ENCODE results near the gene NCKAP1.

Gene NCKAP1

DNA sequence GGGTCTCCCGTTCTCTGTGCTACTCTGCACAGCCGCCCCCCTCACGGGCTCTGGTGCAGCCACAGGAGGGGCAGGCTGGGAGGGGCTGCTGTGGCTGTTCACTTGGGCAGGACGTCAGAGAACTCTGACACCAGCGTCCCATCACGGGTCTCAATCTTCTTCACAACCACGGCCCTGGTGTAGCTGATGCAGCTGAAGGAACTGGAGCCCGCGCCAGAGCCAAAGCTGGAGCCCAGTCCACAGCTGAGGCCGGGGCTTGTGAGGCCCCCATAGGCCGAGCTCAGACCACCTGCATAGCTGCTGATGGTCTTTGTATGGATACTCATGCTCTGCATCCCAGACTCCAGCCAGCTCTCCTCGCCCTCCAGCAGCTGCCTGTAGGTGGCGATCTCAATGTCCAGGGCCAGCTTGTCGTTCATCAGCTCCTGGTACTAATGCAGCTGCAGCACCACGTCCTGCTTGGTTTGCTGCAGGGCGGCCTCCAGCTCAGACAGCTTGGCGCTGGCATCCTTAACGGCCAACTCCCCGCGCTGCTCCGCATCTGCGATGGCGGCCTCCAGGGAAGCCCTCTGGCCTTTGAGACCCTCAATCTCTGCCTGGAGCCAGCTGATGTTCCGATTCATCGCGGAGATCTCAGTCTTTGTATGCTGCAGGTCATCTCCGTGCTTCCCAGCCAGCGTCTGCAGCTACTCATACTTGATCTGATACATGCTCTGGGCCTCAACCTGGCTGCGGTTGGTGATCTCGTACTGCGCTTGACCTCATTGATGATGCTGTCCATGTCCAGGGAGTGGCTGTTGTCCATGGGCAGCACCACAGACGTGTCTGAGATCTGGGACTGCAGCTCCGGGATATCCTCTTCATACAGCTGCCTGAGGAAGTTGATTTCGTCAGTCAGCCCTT lies 32.9 kb upstream of the NCKAP1 start:
- TF ChIP-seq, protein P1, sequence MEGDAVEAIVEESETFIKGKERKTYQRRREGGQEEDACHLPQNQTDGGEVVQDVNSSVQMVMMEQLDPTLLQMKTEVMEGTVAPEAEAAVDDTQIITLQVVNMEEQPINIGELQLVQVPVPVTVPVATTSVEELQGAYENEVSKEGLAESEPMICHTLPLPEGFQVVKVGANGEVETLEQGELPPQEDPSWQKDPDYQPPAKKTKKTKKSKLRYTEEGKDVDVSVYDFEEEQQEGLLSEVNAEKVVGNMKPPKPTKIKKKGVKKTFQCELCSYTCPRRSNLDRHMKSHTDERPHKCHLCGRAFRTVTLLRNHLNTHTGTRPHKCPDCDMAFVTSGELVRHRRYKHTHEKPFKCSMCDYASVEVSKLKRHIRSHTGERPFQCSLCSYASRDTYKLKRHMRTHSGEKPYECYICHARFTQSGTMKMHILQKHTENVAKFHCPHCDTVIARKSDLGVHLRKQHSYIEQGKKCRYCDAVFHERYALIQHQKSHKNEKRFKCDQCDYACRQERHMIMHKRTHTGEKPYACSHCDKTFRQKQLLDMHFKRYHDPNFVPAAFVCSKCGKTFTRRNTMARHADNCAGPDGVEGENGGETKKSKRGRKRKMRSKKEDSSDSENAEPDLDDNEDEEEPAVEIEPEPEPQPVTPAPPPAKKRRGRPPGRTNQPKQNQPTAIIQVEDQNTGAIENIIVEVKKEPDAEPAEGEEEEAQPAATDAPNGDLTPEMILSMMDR (conservative IDR thresholded peaks at IDR 0.05): peak; percentile 69
- no peak for TF ChIP-seq ZFX (IDR thresholded peaks at IDR 0.05)
- H3K27ac ChIP-seq: no peak overlapping the region

DNA sequence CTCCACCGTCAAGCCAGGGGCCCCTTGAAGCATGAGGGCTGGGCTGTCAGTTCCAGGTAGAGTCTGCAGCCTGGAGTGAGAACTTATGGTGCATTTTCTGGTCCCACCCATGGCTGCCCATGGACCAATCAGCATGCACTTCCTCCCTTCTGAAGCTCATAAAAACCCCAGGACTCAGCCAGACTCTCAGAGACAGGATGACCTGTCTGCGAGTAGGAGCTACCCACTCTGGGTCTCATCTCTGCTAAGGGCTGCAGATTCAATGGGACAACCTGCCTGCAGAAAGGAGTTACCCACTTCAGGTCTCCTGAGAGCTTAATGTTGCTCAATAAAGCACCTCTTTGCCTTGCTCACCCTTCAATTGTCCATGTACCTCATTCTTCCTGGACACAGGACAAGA lies 30.9 kb upstream of the NCKAP1 start:
- TF ChIP-seq, protein P1 (conservative IDR thresholded peaks at IDR 0.05): no peak
- TF ChIP-seq ZFX (IDR thresholded peaks at IDR 0.05): no peak
- no peak overlapping the region for H3K27ac ChIP-seq

DNA sequence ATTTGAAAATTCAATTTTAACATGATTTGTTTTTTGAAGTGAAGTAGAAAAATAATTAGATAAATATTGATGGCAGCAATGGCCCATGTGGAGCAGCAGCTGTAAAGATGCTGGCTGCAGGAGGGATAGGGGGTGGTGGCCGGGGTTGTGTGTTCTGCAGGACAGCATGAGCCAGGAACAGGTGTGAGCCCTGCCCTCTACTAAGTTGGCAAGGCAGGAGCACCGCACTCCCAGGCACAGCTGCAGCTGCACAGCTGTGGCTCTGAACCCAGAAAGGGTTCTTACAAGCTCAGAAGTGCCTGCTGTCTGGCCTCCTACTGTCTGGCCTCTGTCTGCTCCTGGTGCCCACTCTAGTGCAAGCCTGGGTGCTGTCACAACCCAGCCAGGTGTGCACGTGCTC lies 30.3 kb upstream of the NCKAP1 start:
- H3K27ac ChIP-seq: no peak overlapping the region
- TF ChIP-seq ZFX (IDR thresholded peaks at IDR 0.05): no peak

DNA sequence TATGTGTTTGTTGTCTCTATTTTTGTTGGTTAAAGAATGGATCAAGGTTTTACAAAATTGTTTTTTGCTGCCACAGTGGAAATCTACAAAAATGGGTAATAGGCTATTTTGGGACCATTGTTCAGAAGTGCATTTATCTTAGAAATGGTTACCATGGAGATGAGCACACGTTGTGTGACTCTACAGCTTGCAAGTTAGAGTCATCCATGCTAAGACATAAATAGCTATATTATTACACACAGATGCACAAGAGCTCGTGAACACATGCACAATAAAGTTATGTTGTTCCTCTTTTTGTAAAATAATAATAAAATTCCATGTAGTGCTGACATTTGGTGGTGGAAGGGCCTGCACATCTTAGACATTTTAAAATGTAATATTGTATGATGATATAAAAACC lies 24.8 kb upstream of the NCKAP1 start:
- H3K27ac ChIP-seq: no peak overlapping the region
- TF ChIP-seq, protein P1 (conservative IDR thresholded peaks at IDR 0.05): no peak
- no peak for TF ChIP-seq ZFX (IDR thresholded peaks at IDR 0.05)

DNA sequence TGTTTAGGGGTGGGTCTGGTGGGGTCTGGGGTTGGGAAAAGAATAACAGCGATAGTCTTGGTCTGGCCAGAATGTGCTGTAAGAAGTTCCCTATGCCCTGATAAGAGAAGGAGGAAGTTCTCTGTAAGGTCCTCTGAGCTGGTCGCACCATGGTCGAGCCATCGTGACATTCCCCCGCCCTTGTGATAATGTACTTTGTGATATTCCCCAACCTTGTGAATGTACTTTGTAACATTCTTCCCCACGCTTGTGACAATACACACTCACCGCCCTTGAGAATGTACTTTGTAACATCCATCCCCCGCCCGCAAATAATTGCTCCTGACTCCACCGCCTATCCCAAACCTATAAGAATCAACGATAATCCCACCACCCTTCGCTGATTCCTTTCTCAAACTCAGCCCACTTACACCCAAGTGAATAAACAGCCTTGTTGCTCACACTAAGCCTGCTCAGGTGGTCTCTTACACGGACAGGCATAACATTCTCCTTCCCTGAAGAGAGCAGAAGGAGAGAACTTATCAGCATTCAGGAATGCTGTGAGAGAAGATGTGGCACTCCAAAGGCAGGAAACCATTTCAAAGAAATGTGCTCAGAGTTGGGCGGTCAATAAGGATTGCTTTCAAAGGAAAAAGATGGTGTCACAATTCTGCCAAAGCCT lies 22.4 kb upstream of the NCKAP1 start:
- H3K27ac ChIP-seq: no peak overlapping the region
- no peak for TF ChIP-seq ZFX (IDR thresholded peaks at IDR 0.05)
- TF ChIP-seq, protein P1 (conservative IDR thresholded peaks at IDR 0.05): no peak

DNA sequence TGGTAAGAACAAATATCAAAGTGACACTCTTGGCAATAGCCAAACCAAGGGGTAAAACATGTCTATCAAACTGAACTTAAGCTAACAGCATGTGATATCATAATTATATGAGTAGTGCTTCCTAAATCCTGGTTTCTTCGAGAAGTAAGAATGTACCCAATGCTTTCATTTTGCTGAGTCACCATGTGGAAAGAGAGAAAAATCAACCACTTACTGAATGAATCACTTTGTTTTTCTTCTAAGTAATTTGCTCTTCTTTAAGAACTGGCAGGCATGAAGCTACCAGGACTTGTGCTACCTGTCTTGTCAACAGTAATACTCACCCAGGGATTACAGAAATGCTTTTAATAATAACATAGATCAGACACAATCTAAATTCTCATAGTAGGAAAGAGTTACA lies 21.3 kb upstream of the NCKAP1 start:
- TF ChIP-seq, protein P1 (conservative IDR thresholded peaks at IDR 0.05): no peak
- no peak overlapping the region for H3K27ac ChIP-seq

DNA sequence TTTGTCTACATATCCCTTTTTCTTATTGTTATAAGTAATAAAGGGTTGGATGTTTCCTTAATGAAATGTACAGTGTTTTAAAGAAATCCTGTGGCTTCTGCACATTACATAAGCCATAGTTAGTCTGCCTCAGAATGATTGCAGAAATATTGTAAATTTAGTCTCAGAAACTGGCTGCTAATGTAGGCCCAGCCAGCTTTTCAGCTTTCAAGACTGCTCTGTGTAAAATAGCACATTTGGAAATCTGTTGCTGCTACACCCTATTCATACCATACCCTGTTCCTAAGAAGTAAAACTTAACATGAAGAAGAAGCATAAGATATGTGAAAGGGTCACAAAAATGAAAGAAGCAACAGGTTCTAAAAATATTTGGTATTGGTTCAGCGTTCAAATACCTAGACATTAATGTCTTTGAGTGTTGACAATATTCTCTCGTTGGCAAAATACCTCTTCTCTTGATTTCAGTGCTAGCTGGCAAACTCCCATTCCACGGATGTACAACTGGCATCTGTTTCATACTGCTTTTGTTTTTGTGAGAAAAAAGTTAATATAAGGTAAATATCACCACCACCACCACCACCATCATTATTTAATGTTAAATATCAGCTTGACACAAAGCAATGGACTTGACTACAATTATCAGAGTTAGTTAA lies 19.2 kb upstream of the NCKAP1 start:
- H3K27ac ChIP-seq: no peak overlapping the region
- no peak for TF ChIP-seq ZFX (IDR thresholded peaks at IDR 0.05)
- TF ChIP-seq, protein P1 (conservative IDR thresholded peaks at IDR 0.05): no peak

Data from C4-2B (cell line).